GM21447 (cell line): ENCODE results near the gene POLDIP3.
"Not testable (repeated sequence)": the region's sequence is repeated elsewhere in the genome, so short reads cannot be mapped to it uniquely, and the experiment has no call there.

Source experiments
- ATAC-seq: cut with Tn5 transposase; IDR thresholded peaks from one replicate; pipeline ENCODE4 v1.9.1; 2021; ENCODE audit not compliant: unreplicated experiment

The POLDIP3 gene

GRCh38 chr22:42620084-42620483 is 5.4 kb upstream of the POLDIP3 start:
- ATAC-seq, result no peak

GRCh38 chr22:42619261-42620063 is 4.8 kb upstream of the POLDIP3 start:
- no peak for ATAC-seq

GRCh38 chr22:42617155-42617983 is 2.7 kb upstream of the POLDIP3 start:
- no peak for ATAC-seq

- not testable (repeated sequence) for ATAC-seq
Measured at GRCh38 chr22:42615860-42616175, 1.1 kb upstream of the POLDIP3 start.

- peak; percentile 52 for ATAC-seq
Measured at GRCh38 chr22:42615092-42615859, 593 bp upstream of the POLDIP3 start.

GRCh38 chr22:42613872-42614301 is 796 bp downstream of the POLDIP3 start:
- no peak for ATAC-seq

GRCh38 chr22:42612336-42612735 is 2.3 kb downstream of the POLDIP3 start:
- no peak for ATAC-seq

- no peak for ATAC-seq
Measured at GRCh38 chr22:42611051-42611450, 3.6 kb downstream of the POLDIP3 start.

- no peak for ATAC-seq
Measured at GRCh38 chr22:42610186-42610585, 4.5 kb downstream of the POLDIP3 start.

GRCh38 chr22:42608823-42609361 is 5.8 kb downstream of the POLDIP3 start:
- ATAC-seq, result no peak

- no peak for ATAC-seq
Measured at GRCh38 chr22:42608136-42608822, 6.4 kb downstream of the POLDIP3 start.

GRCh38 chr22:42607641-42608040 is 7.0 kb downstream of the POLDIP3 start:
- not testable (repeated sequence) for ATAC-seq

GRCh38 chr22:42604403-42604802 is 10.3 kb downstream of the POLDIP3 start:
- ATAC-seq, result no peak

GRCh38 chr22:42603427-42603826 is 11.3 kb downstream of the POLDIP3 start:
- no peak for ATAC-seq

GRCh38 chr22:42602470-42602869 is 12.2 kb downstream of the POLDIP3 start:
- ATAC-seq, result no peak

- ATAC-seq, result no peak
Measured at GRCh38 chr22:42601879-42602465, 12.7 kb downstream of the POLDIP3 start.

- ATAC-seq, result no peak
Measured at GRCh38 chr22:42596863-42597530, 17.7 kb downstream of the POLDIP3 start.

- ATAC-seq, result no peak
Measured at GRCh38 chr22:42596336-42596735, 18.3 kb downstream of the POLDIP3 start.

- ATAC-seq, result no peak
Measured at GRCh38 chr22:42595434-42595833, 19.2 kb downstream of the POLDIP3 start.

GRCh38 chr22:42591987-42592386 is 22.7 kb downstream of the POLDIP3 start:
- ATAC-seq, result no peak
